GM12864 (cell line): ENCODE results near the gene IKBKE.

Experiments
- DNase-seq: peaks from one replicate; pipeline ENCODE4 v3.0.0-alpha.2; 2011; ENCODE audit warnings: low read depth
- H3K4me3 ChIP-seq: 2 replicates; pipeline ENCODE4 v1.5.1; 2011; ENCODE audit warnings: mild to moderate bottlenecking, low read depth, low read length, control low read depth
- CTCF ChIP-seq: IDR thresholded peaks from 2 replicates; pipeline ENCODE4 v1.5.1; 2011; ENCODE audit warnings: low read depth, mild to moderate bottlenecking, moderate library complexity, low read length, control low read depth, inconsistent platforms; ENCODE audit errors: missing control alignments

The IKBKE gene

DNA sequence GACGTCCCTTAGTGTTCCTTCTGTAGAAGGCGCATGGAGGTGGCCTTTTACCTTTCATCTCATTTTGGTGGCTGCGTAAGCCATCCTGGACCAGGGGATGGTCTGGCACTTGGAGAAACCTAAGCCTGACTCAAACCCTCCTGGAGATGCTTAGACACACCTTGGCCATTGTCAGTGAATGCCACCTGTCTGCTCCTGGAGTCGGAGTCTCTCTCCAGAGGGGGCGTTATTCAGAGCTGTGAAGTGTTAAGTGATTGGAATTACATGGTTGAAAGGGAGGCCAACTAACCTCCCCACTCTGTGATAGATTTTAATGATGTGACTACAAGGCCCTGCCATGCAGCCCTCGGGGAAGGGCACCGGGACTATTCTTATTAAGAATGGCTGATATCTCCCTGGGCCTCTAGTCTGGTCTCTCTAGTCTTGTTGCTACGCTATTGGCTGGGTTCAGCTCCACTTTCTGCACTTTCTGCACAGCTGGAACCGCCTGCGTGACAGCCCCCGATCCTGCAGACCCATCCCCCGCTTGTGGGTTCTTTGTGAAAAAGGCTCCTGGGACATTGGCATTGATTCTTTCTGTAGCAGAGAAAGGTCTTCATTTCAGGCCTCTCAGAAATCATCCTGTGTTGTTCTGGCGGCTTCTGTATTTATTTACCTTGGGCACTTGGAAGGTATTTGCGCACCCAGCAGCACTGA lies 41.2 kb downstream of the IKBKE start:
- no peak for TF ChIP-seq CTCF
- H3K4me3 ChIP-seq, result no peak overlapping the region
- DNase-seq, result no peak

GRCh38 chr1:206512058-206512850 lies 42.0 kb downstream of the IKBKE start:
- H3K4me3 ChIP-seq, result no peak overlapping the region
- no peak for DNase-seq
- TF ChIP-seq CTCF, result no peak

DNA sequence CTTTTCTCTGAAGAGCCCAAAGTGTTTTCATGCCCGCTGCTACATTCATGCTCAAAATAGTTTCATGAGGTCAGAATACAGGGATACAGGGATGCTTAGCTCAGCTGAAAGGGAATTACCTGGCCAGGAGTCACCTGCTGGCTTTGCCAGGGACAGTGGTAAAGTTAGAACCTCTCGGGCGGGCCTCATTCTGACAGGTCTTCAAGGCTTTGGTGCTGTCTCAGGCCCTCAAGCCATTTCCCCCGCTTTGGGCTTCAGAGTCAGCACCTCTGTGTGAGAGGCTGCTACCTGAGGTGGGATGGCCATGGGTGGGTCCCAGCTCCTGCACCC lies 42.5 kb downstream of the IKBKE start:
- no peak for DNase-seq
- TF ChIP-seq CTCF, result no peak
- no peak overlapping the region for H3K4me3 ChIP-seq

- H3K4me3 ChIP-seq, result no peak overlapping the region
- DNase-seq, result no peak
- no peak for TF ChIP-seq CTCF
Measured at GRCh38 chr1:206513312-206514111, 43.2 kb downstream of the IKBKE start.

GRCh38 chr1:206514813-206515387 lies 44.6 kb downstream of the IKBKE start:
- TF ChIP-seq CTCF, result no peak
- no peak overlapping the region for H3K4me3 ChIP-seq
- DNase-seq, result no peak

- no peak overlapping the region for H3K4me3 ChIP-seq
- no peak for TF ChIP-seq CTCF
- no peak for DNase-seq
Measured at GRCh38 chr1:206516728-206516990, 46.4 kb downstream of the IKBKE start.
